Endothelial cell of umbilical vein (primary cell): Measurements from ENCODE around the gene HLA-B. TPM values are rescaled to one million over a fixed set of nuclear protein-coding genes. Genes with fewer than 3 reads are reported as not detected.

ENCODE experiments used
- Bru-seq: library from RNA; stranded (reverse); fragments of 400-500 nt; gene quantifications from one replicate; lab custom pipeline; 2021; lab: Mats Ljungman, UMichigan
- BruChase-seq, 2 experiments: library from RNA; stranded (reverse); fragments of 400-500 nt; gene quantifications; one replicate each; lab custom pipeline; 2021; lab: Mats Ljungman, UMichigan
- BruUV-seq: library from RNA; stranded (reverse); fragments of 400-500 nt; replicated peaks from 2 replicates; lab custom pipeline; 2021; lab: Mats Ljungman, UMichigan
- CTCF ChIA-PET: fragments of 300-600, 350-600 bp; sonication (Branson Sonifier 250); formaldehyde crosslinking; loops from one replicate; lab custom pipeline; 2021; ENCODE audit warnings: antibody characterized with exemption, inconsistent platforms; lab: Charles Lee
- POLR2A ChIA-PET: fragments of 300-600, 350-600 bp; sonication (Branson Sonifier 250); formaldehyde crosslinking; loops from one replicate; lab custom pipeline; 2021; ENCODE audit warnings: antibody characterized with exemption, inconsistent platforms; lab: Charles Lee
- DNase-seq: peaks from one replicate; pipeline ENCODE4 v3.0.0-alpha.2; 2011; ENCODE audit warnings: low read depth, low spot score
- FAIRE-seq: peaks from 2 replicates; lab custom pipeline; 2011; peaks lifted over from hg19 to GRCh38; lab: Jason Lieb, UNC
- H2AFZ ChIP-seq: 2 replicates; pipeline ENCODE4 v1.6.0; 2012; ENCODE audit warnings: low read depth, low read length, control low read depth, inconsistent platforms
- H3K27ac ChIP-seq: 2 replicates; pipeline ENCODE4 v1.5.1; 2011; ENCODE audit warnings: low read depth, mild to moderate bottlenecking, control low read depth, low read length, moderate library complexity; ENCODE audit not compliant: insufficient read depth
- H3K27me3 ChIP-seq, 2 experiments: 2 replicates each; pipeline versions ENCODE4 v1.6.0 to v1.6.1; 2011; ENCODE audit warnings: low read length in 2 of 2, mixed read lengths in 1 of 2; ENCODE audit not compliant: control insufficient read depth in 2 of 2, insufficient read depth in 2 of 2
- H3K36me3 ChIP-seq, 2 experiments: 2 replicates in 1 of 2; 3 replicates in 1 of 2; pipeline ENCODE4 v1.5.1; 2011; ENCODE audit warnings: low read length in 2 of 2, mild to moderate bottlenecking in 1 of 2, moderate library complexity in 1 of 2; ENCODE audit not compliant: control insufficient read depth in 2 of 2, insufficient read depth in 2 of 2; ENCODE audit errors: extremely low read depth in 1 of 2
- H3K4me1 ChIP-seq: 3 replicates; pipeline ENCODE4 v1.5.1; 2011; ENCODE audit warnings: mild to moderate bottlenecking, low read length; ENCODE audit not compliant: control insufficient read depth, insufficient read depth; ENCODE audit errors: extremely low read depth
- H3K4me2 ChIP-seq: 2 replicates; pipeline ENCODE4 v1.6.1; 2011; ENCODE audit warnings: low read length, control low read depth, mixed read lengths; ENCODE audit not compliant: insufficient read depth
- H3K4me3 ChIP-seq, 3 experiments: fragments of 200-600 bp in 1 of 3; sonication (generic), shearing (Covaris generic) in 1 of 3; replicated peaks in 1 of 3; 2 replicates each; pipeline ENCODE4 v1.5.1; 2011 to 2016; ENCODE audit warnings: control low read depth in 3 of 3, low read length in 3 of 3, mild to moderate bottlenecking in 2 of 3, inconsistent platforms in 1 of 3, low read depth in 1 of 3, moderate library complexity in 1 of 3; ENCODE audit not compliant: insufficient read depth in 1 of 3
- H3K79me2 ChIP-seq: 2 replicates; pipeline ENCODE4 v1.6.0; 2012; ENCODE audit warnings: low read length, inconsistent platforms; ENCODE audit not compliant: control insufficient read depth, insufficient read depth
- H3K9ac ChIP-seq: replicated peaks from 2 replicates; pipeline ENCODE3; 2011; ENCODE audit warnings: low read length, control low read depth; ENCODE audit not compliant: insufficient read depth; ENCODE audit errors: extremely low read depth
- H3K9me1 ChIP-seq: replicated peaks from 3 replicates; pipeline ENCODE4 v1.6.0; 2011; ENCODE audit warnings: mild to moderate bottlenecking, low read length; ENCODE audit not compliant: control insufficient read depth, insufficient read depth; ENCODE audit errors: extremely low read depth
- H3K9me3 ChIP-seq: replicated peaks from 2 replicates; pipeline ENCODE4 v1.5.1; 2012; ENCODE audit warnings: low read length, inconsistent platforms; ENCODE audit not compliant: control insufficient read depth, insufficient read depth
- H4K20me1 ChIP-seq: replicated peaks from 2 replicates; pipeline ENCODE3; 2011; ENCODE audit warnings: mild to moderate bottlenecking, low read length; ENCODE audit not compliant: control insufficient read depth, insufficient read depth; ENCODE audit errors: extremely low read depth
- EZH2 ChIP-seq: IDR thresholded peaks from 2 replicates; pipeline ENCODE4 v1.6.1; 2012; ENCODE audit warnings: borderline replicate concordance, low read depth, mild to moderate bottlenecking, moderate library complexity, low read length, inconsistent platforms; ENCODE audit not compliant: severe bottlenecking
- FOS ChIP-seq: IDR thresholded peaks from 2 replicates; pipeline ENCODE4 v1.6.1; 2011; ENCODE audit warnings: mild to moderate bottlenecking, low read length, moderate library complexity, borderline replicate concordance; ENCODE audit not compliant: insufficient read depth
- GATA2 ChIP-seq: IDR thresholded peaks from 2 replicates; pipeline ENCODE4 v1.7.0; 2011; ENCODE audit warnings: low read depth, mild to moderate bottlenecking, moderate library complexity, mixed read lengths, low read length; ENCODE audit not compliant: insufficient read length, insufficient read depth
- JUN ChIP-seq: IDR thresholded peaks from 2 replicates; pipeline ENCODE4 v1.6.1; 2011; ENCODE audit warnings: borderline replicate concordance, low read depth; ENCODE audit not compliant: insufficient read length, insufficient read depth
- MYC ChIP-seq: IDR thresholded peaks from one replicate; pipeline ENCODE4 v1.6.1; 2011; ENCODE audit warnings: mild to moderate bottlenecking, low read depth, low read length
- POLR2A ChIP-seq: IDR thresholded peaks from 2 replicates; pipeline ENCODE4 v1.6.1; 2012; ENCODE audit warnings: low read depth, mild to moderate bottlenecking, control low read depth, low read length
- POLR2AphosphoS5 ChIP-seq: IDR thresholded peaks from 2 replicates; pipeline ENCODE4 v1.6.1; 2012; ENCODE audit warnings: low read depth, mild to moderate bottlenecking, control low read depth, low read length, moderate library complexity; ENCODE audit not compliant: insufficient read depth
- dilution Hi-C: fragments of 300-500 bp; cut with MboI; formaldehyde crosslinking; loops from one replicate; pipeline ENCODE4 v1.15.0; 2019; ENCODE audit warnings: low sequenced_read_pairs; ENCODE audit not compliant: extremely low pct_ligation_motif_present
- intact Hi-C: fragments of 100-400 bp; cut with micrococcal nuclease; formaldehyde crosslinking; loops from one replicate; pipeline ENCODE4 v1.10.0; 2022
- long read RNA-seq: library from polyadenylated mRNA; stranded (forward); transcript quantifications from one replicate; pipeline ENCODE4 v2.0.0, GENCODE V29; 2021
- polyA minus RNA-seq, 3 experiments: library from RNA; depleted of rRNA, polyadenylated mRNA; stranded (reverse); fragments of >200 nt; gene quantifications; 1 replicate in 1 of 3; 2 replicates in 2 of 3; pipeline ENCODE4 v1.2.3, GENCODE V29; 2011
- polyA plus RNA-seq, 4 experiments: library from polyadenylated mRNA; depleted of rRNA in 3 of 4; stranded (reverse) in 3 of 4; unstranded in 1 of 4; fragments of >200 nt; gene quantifications; 2 replicates each; pipeline versions ENCODE4 v1.2.1 to v1.2.3, GENCODE V29; 2011 to 2012; ENCODE audit warnings: missing spikeins in 1 of 4
- total RNA-seq: library from RNA; stranded (reverse); gene quantifications from 2 replicates; pipeline ENCODE4 v1.2.3, GENCODE V29; 2021
- TF ChIP-seq, protein P1 (sequence below): IDR thresholded peaks from 2 replicates; pipeline ENCODE4 v1.6.1; 2011; ENCODE audit not compliant: insufficient read depth, insufficient read length
- TF ChIP-seq, protein P2 (sequence below), 2 donors: IDR thresholded peaks; 1 replicate in 1 of 2; 2 replicates in 1 of 2; pipeline ENCODE4 v1.5.1; 2011; ENCODE audit warnings: low read length in 2 of 2, mild to moderate bottlenecking in 2 of 2, moderate library complexity in 2 of 2, control low read depth in 1 of 2, inconsistent platforms in 1 of 2, low read depth in 1 of 2; ENCODE audit not compliant: insufficient read depth in 1 of 2; ENCODE audit errors: extremely low read depth in 1 of 2

Gene HLA-B
- total RNA-seq (111 and 126 TPM in 2 replicates), polyA plus RNA-seq (119 and 151 TPM in 2 replicates), polyA minus RNA-seq (49.1 and 98.7 TPM in 2 replicates), Bru-seq, nascent RNA (percentile 17 among the genes with signal in this experiment), BruChase-seq, experiment 1, labeled RNA remaining after a 6-hour chase (percentile 40 among the genes with signal in this experiment), BruChase-seq, experiment 2, labeled RNA remaining after a 2-hour chase (percentile 25 among the genes with signal in this experiment)
- polyA plus RNA-seq (2011; cell fraction: cytosol; rRNA removed), result 77.9 and 94.6 TPM in 2 replicates
- polyA plus RNA-seq (2011; cell fraction: nucleus; rRNA removed), result 87.5 and 110 TPM in 2 replicates
- polyA plus RNA-seq (2012), result 195 and 229 TPM in 2 replicates
- polyA minus RNA-seq (2011; cell fraction: cytosol; rRNA and poly(A)+ RNA removed), result 67.2 TPM
- 19.8 and 24.8 TPM in 2 replicates for polyA minus RNA-seq (2011; cell fraction: nucleus; rRNA and poly(A)+ RNA removed)
- long read RNA-seq, transcript HLA-B-249 (8 exons, 1,547 nt), result major isoform, 112 of 150 reads
- long read RNA-seq, partial matches to known transcripts, result 15 of 150 reads
- long read RNA-seq, other reads (novel, unspliced or antisense), result 19 of 150 reads

DNA sequence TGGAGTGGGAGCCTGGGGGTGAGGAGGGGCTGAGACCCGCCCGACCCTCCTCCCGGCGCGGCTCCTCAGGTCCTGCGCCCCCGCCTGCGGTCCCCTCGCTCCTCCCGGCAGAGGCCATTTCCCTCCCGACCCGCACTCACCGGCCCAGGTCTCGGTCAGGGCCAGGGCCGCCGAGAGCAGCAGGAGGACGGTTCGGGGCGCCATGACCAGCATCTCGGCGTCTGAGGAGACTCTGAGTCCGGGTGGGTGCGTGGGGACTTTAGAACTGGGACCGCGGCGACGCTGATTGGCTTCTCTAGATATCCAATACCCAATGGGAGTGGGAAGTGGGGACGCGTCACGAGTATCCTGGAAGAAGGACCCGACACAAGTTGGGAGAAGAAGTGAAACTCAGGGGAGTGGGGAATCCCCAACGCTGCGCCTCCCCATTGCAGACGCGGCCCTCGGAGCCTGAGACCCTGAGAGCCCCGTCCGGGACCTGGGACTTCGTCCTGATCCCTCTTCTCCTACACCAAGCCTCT is at the start of gene HLA-B:
HLA-B (minus strand) TSS at position 234 of the 521 bp plus-strand sequence; CDS start at position 213, 21 bp downstream.
- DNase-seq, result peak; percentile 89
- TF ChIP-seq POLR2AphosphoS5, result no peak
- TF ChIP-seq, protein P1, sequence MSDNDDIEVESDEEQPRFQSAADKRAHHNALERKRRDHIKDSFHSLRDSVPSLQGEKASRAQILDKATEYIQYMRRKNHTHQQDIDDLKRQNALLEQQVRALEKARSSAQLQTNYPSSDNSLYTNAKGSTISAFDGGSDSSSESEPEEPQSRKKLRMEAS, result no peak
- TF ChIP-seq MYC, result no peak
- TF ChIP-seq, protein P2, sequence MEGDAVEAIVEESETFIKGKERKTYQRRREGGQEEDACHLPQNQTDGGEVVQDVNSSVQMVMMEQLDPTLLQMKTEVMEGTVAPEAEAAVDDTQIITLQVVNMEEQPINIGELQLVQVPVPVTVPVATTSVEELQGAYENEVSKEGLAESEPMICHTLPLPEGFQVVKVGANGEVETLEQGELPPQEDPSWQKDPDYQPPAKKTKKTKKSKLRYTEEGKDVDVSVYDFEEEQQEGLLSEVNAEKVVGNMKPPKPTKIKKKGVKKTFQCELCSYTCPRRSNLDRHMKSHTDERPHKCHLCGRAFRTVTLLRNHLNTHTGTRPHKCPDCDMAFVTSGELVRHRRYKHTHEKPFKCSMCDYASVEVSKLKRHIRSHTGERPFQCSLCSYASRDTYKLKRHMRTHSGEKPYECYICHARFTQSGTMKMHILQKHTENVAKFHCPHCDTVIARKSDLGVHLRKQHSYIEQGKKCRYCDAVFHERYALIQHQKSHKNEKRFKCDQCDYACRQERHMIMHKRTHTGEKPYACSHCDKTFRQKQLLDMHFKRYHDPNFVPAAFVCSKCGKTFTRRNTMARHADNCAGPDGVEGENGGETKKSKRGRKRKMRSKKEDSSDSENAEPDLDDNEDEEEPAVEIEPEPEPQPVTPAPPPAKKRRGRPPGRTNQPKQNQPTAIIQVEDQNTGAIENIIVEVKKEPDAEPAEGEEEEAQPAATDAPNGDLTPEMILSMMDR (IDR thresholded peaks at IDR 0.05; ENCODE audit: extremely low read depth in 1 of 2, insufficient read depth in 1 of 2, low read depth in 1 of 2, low read length in 2 of 2), result no peak
- no peak for TF ChIP-seq EZH2
- no peak for TF ChIP-seq FOS
- TF ChIP-seq POLR2A, result no peak
- no peak for TF ChIP-seq JUN
- TF ChIP-seq GATA2, result no peak
- Histone ChIP-seq H3K36me3 (peaks cover 0 to 2% of the 10 kb centered on the region in 2 experiments), H3K27me3 (peaks cover 29 to 37% of the 10 kb centered on the region in 2 experiments), H3K4me3 (peak within 1 kb of the TSS; percentile 47 to 81 (median 63)), H3K4me1 (peaks cover 2% of the 10 kb centered on the region), H2AFZ (peak within 1 kb of the TSS; percentile 94), H3K27ac (no peak within 1 kb of the TSS), H3K4me2 (peak within 1 kb of the TSS; percentile 42), H3K79me2 (no peaks in the 10 kb centered on the region), H3K9me3 (no peaks in the 10 kb centered on the region), H3K9ac (peak within 1 kb of the TSS; percentile 47), H3K9me1 (no peaks in the 10 kb centered on the region), H4K20me1 (no peaks in the 10 kb centered on the region)
- FAIRE-seq, result peak; percentile 94
- ChIA-PET POLR2A (no interaction called here), CTCF (interaction anchor here (1.0 kb wide), 1 partner anchor 10 kb away, joined by 17 read pairs; no protein-coding TSS in a partner anchor)
- no TSS peak for BruUV-seq
- intact Hi-C loops, result no loop called here
- dilution Hi-C loops, result no loop called here
